Fibroblast of lung (primary cell): Measurements from ENCODE around the gene CASP7.

Experiments
- EZH2 ChIP-seq: IDR thresholded peaks from 2 replicates; pipeline ENCODE4 v1.5.1; 2012; ENCODE audit warnings: low read length, control low read depth, mild to moderate bottlenecking; ENCODE audit errors: missing control alignments
- TF ChIP-seq, protein P1 (sequence below), 2 donors: IDR thresholded peaks in 1 of 2; conservative IDR thresholded peaks in 1 of 2; 1 replicate in 1 of 2; 2 replicates in 1 of 2; pipeline ENCODE4 v1.5.1; 2011 to 2012; ENCODE audit warnings: low read length in 2 of 2, control low read depth in 1 of 2, inconsistent platforms in 1 of 2, low read depth in 1 of 2, mild to moderate bottlenecking in 1 of 2

DNA sequence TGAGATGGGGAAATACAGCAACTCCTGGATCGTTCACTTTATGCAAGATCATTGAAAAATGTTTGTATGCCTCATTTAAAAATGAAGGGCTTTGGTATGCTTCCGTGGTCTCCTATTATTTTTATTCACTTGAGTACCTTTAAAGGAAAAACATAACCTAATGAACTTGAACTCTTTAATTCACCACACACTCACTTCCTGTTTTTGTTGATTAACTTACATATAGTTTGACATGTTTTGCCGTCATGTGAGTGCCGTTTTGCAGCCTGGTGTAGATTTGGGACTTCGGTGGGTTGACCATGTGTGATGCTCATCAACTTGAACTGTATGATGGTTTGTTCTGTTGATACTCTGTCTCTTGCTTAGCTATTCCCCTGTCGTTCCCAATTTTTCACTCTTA lies 28.9 kb downstream of the CASP7 start:
- TF ChIP-seq, protein P1, sequence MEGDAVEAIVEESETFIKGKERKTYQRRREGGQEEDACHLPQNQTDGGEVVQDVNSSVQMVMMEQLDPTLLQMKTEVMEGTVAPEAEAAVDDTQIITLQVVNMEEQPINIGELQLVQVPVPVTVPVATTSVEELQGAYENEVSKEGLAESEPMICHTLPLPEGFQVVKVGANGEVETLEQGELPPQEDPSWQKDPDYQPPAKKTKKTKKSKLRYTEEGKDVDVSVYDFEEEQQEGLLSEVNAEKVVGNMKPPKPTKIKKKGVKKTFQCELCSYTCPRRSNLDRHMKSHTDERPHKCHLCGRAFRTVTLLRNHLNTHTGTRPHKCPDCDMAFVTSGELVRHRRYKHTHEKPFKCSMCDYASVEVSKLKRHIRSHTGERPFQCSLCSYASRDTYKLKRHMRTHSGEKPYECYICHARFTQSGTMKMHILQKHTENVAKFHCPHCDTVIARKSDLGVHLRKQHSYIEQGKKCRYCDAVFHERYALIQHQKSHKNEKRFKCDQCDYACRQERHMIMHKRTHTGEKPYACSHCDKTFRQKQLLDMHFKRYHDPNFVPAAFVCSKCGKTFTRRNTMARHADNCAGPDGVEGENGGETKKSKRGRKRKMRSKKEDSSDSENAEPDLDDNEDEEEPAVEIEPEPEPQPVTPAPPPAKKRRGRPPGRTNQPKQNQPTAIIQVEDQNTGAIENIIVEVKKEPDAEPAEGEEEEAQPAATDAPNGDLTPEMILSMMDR (conservative IDR thresholded peaks at IDR 0.05 in 1 of 2, IDR thresholded peaks at IDR 0.05 in 1 of 2; ENCODE audit: low read depth in 1 of 2, low read length in 2 of 2), result no peak
- no peak for TF ChIP-seq EZH2
